ENCODE measurements around the gene ATL3. TPM values are rescaled to one million over a fixed set of nuclear protein-coding genes. Genes with fewer than 3 reads are reported as not detected.

The ATL3 gene
- total RNA-seq = 10 to 100 TPM; 19.5 to 21.0 TPM

- intact Hi-C loops (cut with micrococcal nuclease) = loop anchor here (1.0 to 5.0 kb wide), 4 partner anchors 10 to 119 kb away; partner anchors contain the start of gene RTN3
- CTCF ChIA-PET = interaction anchor here (1.1 to 2.1 kb wide), 4 partner anchors 10 to 166 kb away, joined by 3 to 6 read pairs (median 5); partner anchors contain the start of gene RTN3
- DNase-seq = peak; percentile 93
- Mint-ChIP-seq H3K4me1 (ENCODE audit: low read depth) (peaks cover 39% of the 10 kb centered on the region), H3K27ac (peak within 1 kb of the TSS; percentile 83), H3K27me3 (ENCODE audit: low read depth) (no peaks in the 10 kb centered on the region), H3K4me3 (peak within 1 kb of the TSS; percentile 84), H3K9me3 (no peaks in the 10 kb centered on the region), H3K36me3 (ENCODE audit: low read depth) (peaks cover 1% of the 10 kb centered on the region)
These were observed at the start of gene ATL3 for GRCh38 chr11:63671322-63672155. TSS of gene ATL3 (minus strand) at chr11:63671376. CDS start at chr11:63671335, 41 bp downstream.

- H3K4me1 Mint-ChIP-seq (ENCODE audit: low read depth) = no peaks in the 10 kb centered on the region
- intact Hi-C loops (cut with micrococcal nuclease) = no loop called here
- DNase-seq = no peak
- no peaks in the 10 kb centered on the region for H3K27me3 Mint-ChIP-seq (ENCODE audit: low read depth)
- no peak overlapping the region for H3K27ac Mint-ChIP-seq
- CTCF ChIA-PET = interaction anchor here (0.6 kb wide), 1 partner anchor 484 kb away, joined by 3 read pairs; no protein-coding TSS in a partner anchor
- H3K9me3 Mint-ChIP-seq = no peaks in the 10 kb centered on the region
- no peak overlapping the region for H3K4me3 Mint-ChIP-seq
- no peaks in the 10 kb centered on the region for H3K36me3 Mint-ChIP-seq (ENCODE audit: low read depth)
These were observed 49.4 kb upstream of the ATL3 start for GRCh38 chr11:63720611-63721010.

GRCh38 chr11:63719987-63720386 is 48.8 kb upstream of the ATL3 start:
- CTCF ChIA-PET = interaction anchor here (0.6 kb wide), 1 partner anchor 485 kb away, joined by 3 read pairs; no protein-coding TSS in a partner anchor
- H3K36me3 Mint-ChIP-seq (ENCODE audit: low read depth) = no peaks in the 10 kb centered on the region
- H3K4me3 Mint-ChIP-seq = no peak overlapping the region
- H3K9me3 Mint-ChIP-seq = no peaks in the 10 kb centered on the region
- DNase-seq = no peak
- no peak overlapping the region for H3K27ac Mint-ChIP-seq
- H3K4me1 Mint-ChIP-seq (ENCODE audit: low read depth) = peaks cover 5% of the 10 kb centered on the region
- no peaks in the 10 kb centered on the region for H3K27me3 Mint-ChIP-seq (ENCODE audit: low read depth)
- intact Hi-C loops (cut with micrococcal nuclease) = no loop called here

- no peak for DNase-seq
- H3K27ac Mint-ChIP-seq = no peak overlapping the region
- CTCF ChIA-PET = no interaction called here
- intact Hi-C loops (cut with micrococcal nuclease) = no loop called here
- H3K9me3 Mint-ChIP-seq = no peaks in the 10 kb centered on the region
- peaks cover 6% of the 10 kb centered on the region for H3K4me1 Mint-ChIP-seq (ENCODE audit: low read depth)
- H3K27me3 Mint-ChIP-seq (ENCODE audit: low read depth) = no peaks in the 10 kb centered on the region
- H3K4me3 Mint-ChIP-seq = no peak overlapping the region
- H3K36me3 Mint-ChIP-seq (ENCODE audit: low read depth) = no peaks in the 10 kb centered on the region
These were observed 47.8 kb upstream of the ATL3 start for GRCh38 chr11:63719001-63719400.

GRCh38 chr11:63716046-63716445 is 44.9 kb upstream of the ATL3 start:
- H3K9me3 Mint-ChIP-seq = no peaks in the 10 kb centered on the region
- intact Hi-C loops (cut with micrococcal nuclease) = no loop called here
- peaks cover 6% of the 10 kb centered on the region for H3K4me1 Mint-ChIP-seq (ENCODE audit: low read depth)
- CTCF ChIA-PET = interaction anchor here (0.6 to 2.3 kb wide), 3 partner anchors 23 to 141 kb away, joined by 3 to 8 read pairs (median 4); no protein-coding TSS in a partner anchor
- DNase-seq = no peak
- H3K27ac Mint-ChIP-seq = no peak overlapping the region
- no peak overlapping the region for H3K4me3 Mint-ChIP-seq
- H3K36me3 Mint-ChIP-seq (ENCODE audit: low read depth) = no peaks in the 10 kb centered on the region
- H3K27me3 Mint-ChIP-seq (ENCODE audit: low read depth) = no peaks in the 10 kb centered on the region

GRCh38 chr11:63713766-63714165 is 42.6 kb upstream of the ATL3 start:
- Mint-ChIP-seq H3K9me3 (no peaks in the 10 kb centered on the region), H3K27ac (no peak overlapping the region), H3K27me3 (ENCODE audit: low read depth) (no peaks in the 10 kb centered on the region), H3K36me3 (ENCODE audit: low read depth) (no peaks in the 10 kb centered on the region), H3K4me3 (no peak overlapping the region), H3K4me1 (ENCODE audit: low read depth) (peaks cover 6% of the 10 kb centered on the region)
- intact Hi-C loops (cut with micrococcal nuclease) = no loop called here
- no peak for DNase-seq
- CTCF ChIA-PET = interaction anchor here (0.6 to 1.7 kb wide), 5 partner anchors 25 to 436 kb away, joined by 3 to 5 read pairs (median 3); no protein-coding TSS in a partner anchor

- Mint-ChIP-seq H3K36me3 (ENCODE audit: low read depth) (no peaks in the 10 kb centered on the region), H3K4me1 (ENCODE audit: low read depth) (peaks cover 6% of the 10 kb centered on the region), H3K9me3 (no peaks in the 10 kb centered on the region), H3K27me3 (ENCODE audit: low read depth) (no peaks in the 10 kb centered on the region), H3K4me3 (no peak overlapping the region), H3K27ac (no peak overlapping the region)
- CTCF ChIA-PET = no interaction called here
- DNase-seq = no peak
- intact Hi-C loops (cut with micrococcal nuclease) = no loop called here
These were observed 40.7 kb upstream of the ATL3 start for GRCh38 chr11:63711838-63712237.

- DNase-seq = no peak
- H3K4me3 Mint-ChIP-seq = no peak overlapping the region
- intact Hi-C loops (cut with micrococcal nuclease) = no loop called here
- no peaks in the 10 kb centered on the region for H3K9me3 Mint-ChIP-seq
- H3K4me1 Mint-ChIP-seq (ENCODE audit: low read depth) = peaks cover 6% of the 10 kb centered on the region
- H3K27ac Mint-ChIP-seq = no peak overlapping the region
- H3K27me3 Mint-ChIP-seq (ENCODE audit: low read depth) = no peaks in the 10 kb centered on the region
- CTCF ChIA-PET = no interaction called here
- H3K36me3 Mint-ChIP-seq (ENCODE audit: low read depth) = no peaks in the 10 kb centered on the region
These were observed 39.5 kb upstream of the ATL3 start for GRCh38 chr11:63710476-63711217.

GRCh38 chr11:63709336-63709884 is 38.2 kb upstream of the ATL3 start:
- Mint-ChIP-seq H3K27ac (no peak overlapping the region), H3K36me3 (ENCODE audit: low read depth) (no peaks in the 10 kb centered on the region), H3K27me3 (ENCODE audit: low read depth) (no peaks in the 10 kb centered on the region), H3K4me3 (no peak overlapping the region), H3K9me3 (no peaks in the 10 kb centered on the region), H3K4me1 (ENCODE audit: low read depth) (no peaks in the 10 kb centered on the region)
- DNase-seq = no peak
- intact Hi-C loops (cut with micrococcal nuclease) = no loop called here
- CTCF ChIA-PET = no interaction called here

- no peaks in the 10 kb centered on the region for H3K27me3 Mint-ChIP-seq (ENCODE audit: low read depth)
- H3K27ac Mint-ChIP-seq = no peak overlapping the region
- H3K4me1 Mint-ChIP-seq (ENCODE audit: low read depth) = no peaks in the 10 kb centered on the region
- intact Hi-C loops (cut with micrococcal nuclease) = no loop called here
- no peaks in the 10 kb centered on the region for H3K9me3 Mint-ChIP-seq
- no peak overlapping the region for H3K4me3 Mint-ChIP-seq
- CTCF ChIA-PET = no interaction called here
- no peak for DNase-seq
- H3K36me3 Mint-ChIP-seq (ENCODE audit: low read depth) = no peaks in the 10 kb centered on the region
These were observed 37.6 kb upstream of the ATL3 start for GRCh38 chr11:63708764-63709163.

- intact Hi-C loops (cut with micrococcal nuclease) = no loop called here
- no peak overlapping the region for H3K27ac Mint-ChIP-seq
- CTCF ChIA-PET = interaction anchor here (0.7 kb wide), 1 partner anchor 78 kb away, joined by 3 read pairs; no protein-coding TSS in a partner anchor
- peaks cover 1% of the 10 kb centered on the region for H3K36me3 Mint-ChIP-seq (ENCODE audit: low read depth)
- no peaks in the 10 kb centered on the region for H3K27me3 Mint-ChIP-seq (ENCODE audit: low read depth)
- H3K9me3 Mint-ChIP-seq = no peaks in the 10 kb centered on the region
- no peak overlapping the region for H3K4me3 Mint-ChIP-seq
- DNase-seq = no peak
- H3K4me1 Mint-ChIP-seq (ENCODE audit: low read depth) = no peaks in the 10 kb centered on the region
These were observed 34.4 kb upstream of the ATL3 start for GRCh38 chr11:63705526-63705925.

- intact Hi-C loops (cut with micrococcal nuclease) = no loop called here
- H3K36me3 Mint-ChIP-seq (ENCODE audit: low read depth) = peaks cover 1% of the 10 kb centered on the region
- peaks cover 3% of the 10 kb centered on the region for H3K4me1 Mint-ChIP-seq (ENCODE audit: low read depth)
- H3K9me3 Mint-ChIP-seq = no peaks in the 10 kb centered on the region
- H3K27ac Mint-ChIP-seq = no peak overlapping the region
- H3K27me3 Mint-ChIP-seq (ENCODE audit: low read depth) = no peaks in the 10 kb centered on the region
- no peak overlapping the region for H3K4me3 Mint-ChIP-seq
- CTCF ChIA-PET = interaction anchor here (0.7 kb wide), 1 partner anchor 220 kb away, joined by 4 read pairs; no protein-coding TSS in a partner anchor
- DNase-seq = no peak
These were observed 28.7 kb upstream of the ATL3 start for GRCh38 chr11:63699896-63700295.
